ENCODE measurements around the gene SOX5.

The SOX5 gene

DNA sequence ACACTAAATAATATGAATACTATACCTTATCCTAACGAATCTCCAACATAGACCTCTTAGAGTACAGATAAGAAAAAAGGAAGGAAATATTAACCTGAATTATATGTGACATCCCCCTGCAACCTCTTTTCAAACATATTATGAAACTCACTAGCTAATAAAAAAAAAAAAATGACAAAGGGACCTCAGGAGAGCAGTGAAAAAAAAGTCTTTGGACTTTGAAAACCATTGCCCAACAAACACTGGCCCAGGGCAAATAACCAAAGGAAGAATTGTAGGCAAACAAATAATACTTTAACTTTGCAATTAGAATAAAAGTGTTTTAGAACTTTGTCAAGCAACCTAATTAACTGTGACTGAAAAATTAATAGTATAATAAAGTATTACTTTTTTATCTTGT is 7.7 kb downstream of the SOX5 start:
- peaks cover 24% of the 10 kb centered on the region for H3K4me1 ChIP-seq
- H3K4me3 ChIP-seq: no peak overlapping the region
- H3K27me3 ChIP-seq (ENCODE audit: low read depth): no peaks in the 10 kb centered on the region
- in situ Hi-C loops (cut with MboI; ENCODE audit: low sequenced_read_pairs): no loop called here
- no peaks in the 10 kb centered on the region for H3K9me3 ChIP-seq
- no peak for DNase-seq (ENCODE audit: low spot score in 2 of 2)
- H3K36me3 ChIP-seq (replicated peaks): no peaks in the 10 kb centered on the region

DNA sequence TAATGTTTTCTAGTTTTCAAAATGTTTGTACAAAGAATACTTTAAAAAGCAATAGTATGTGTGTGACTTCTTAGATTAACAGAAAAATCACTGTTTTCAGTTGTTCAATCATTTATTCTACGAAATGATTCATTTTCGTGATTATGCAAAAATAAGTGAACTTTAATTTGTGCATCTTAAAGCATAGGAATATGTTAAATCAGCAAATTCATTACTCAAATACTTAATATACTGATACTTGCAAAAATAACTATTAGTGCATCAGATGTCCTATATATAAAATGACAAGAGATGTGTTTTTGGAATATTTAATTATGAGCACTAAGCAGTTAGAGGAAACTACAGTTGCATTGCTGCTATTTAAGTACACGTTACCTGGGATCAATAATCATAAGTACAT is 11.0 kb downstream of the SOX5 start:
- no peaks in the 10 kb centered on the region for H3K36me3 ChIP-seq (replicated peaks)
- in situ Hi-C loops (cut with MboI; ENCODE audit: low sequenced_read_pairs): no loop called here
- no peak for DNase-seq (ENCODE audit: low spot score in 2 of 2)
- H3K9me3 ChIP-seq: no peaks in the 10 kb centered on the region
- no peaks in the 10 kb centered on the region for H3K27me3 ChIP-seq (ENCODE audit: low read depth)
- H3K4me3 ChIP-seq: no peak overlapping the region
- H3K4me1 ChIP-seq: no peaks in the 10 kb centered on the region

DNA sequence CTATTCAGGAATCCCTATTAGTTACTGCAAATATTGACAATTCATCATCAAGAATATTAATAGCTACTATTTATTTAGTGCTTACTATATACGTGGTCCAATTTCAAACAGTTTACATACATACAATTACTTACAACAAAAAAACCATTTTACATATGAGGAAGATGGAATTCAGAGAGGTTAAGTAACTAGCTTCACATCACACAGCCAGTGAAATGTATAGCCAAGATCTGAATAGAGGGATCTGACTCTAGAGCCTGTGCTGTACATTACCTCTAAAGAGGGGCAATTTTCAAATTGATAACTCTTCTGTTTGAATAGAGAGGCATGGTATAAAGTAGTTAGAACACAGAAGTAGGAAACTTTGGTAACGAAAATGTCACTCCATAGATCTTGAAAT is 18.3 kb downstream of the SOX5 start:
- no peaks in the 10 kb centered on the region for H3K9me3 ChIP-seq
- in situ Hi-C loops (cut with MboI; ENCODE audit: low sequenced_read_pairs): no loop called here
- no peak for DNase-seq (ENCODE audit: low spot score in 2 of 2)
- no peaks in the 10 kb centered on the region for H3K36me3 ChIP-seq (replicated peaks)
- H3K4me3 ChIP-seq: no peak overlapping the region
- no peaks in the 10 kb centered on the region for H3K4me1 ChIP-seq
- H3K27me3 ChIP-seq (ENCODE audit: low read depth): no peaks in the 10 kb centered on the region

DNA sequence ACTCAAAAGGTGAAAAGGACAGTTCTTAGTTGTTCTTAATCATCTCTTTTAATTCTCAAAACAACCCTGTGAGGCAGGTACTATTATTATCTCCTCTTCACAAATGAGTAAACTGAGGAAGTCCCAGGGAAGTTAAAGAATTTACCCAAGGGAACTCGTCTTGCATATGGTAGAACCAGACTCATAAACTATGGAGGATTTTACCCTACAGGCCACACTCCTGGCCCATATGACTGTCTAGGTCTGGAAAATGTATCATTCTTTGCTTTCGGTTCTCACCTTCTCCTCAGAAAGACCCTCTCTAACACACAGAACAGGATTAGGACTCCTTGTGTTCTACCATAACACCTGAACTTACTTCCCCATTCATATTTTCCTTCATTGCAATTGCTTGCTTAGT is 18.9 kb downstream of the SOX5 start:
- no peak overlapping the region for H3K4me3 ChIP-seq
- no peaks in the 10 kb centered on the region for H3K9me3 ChIP-seq
- in situ Hi-C loops (cut with MboI; ENCODE audit: low sequenced_read_pairs): no loop called here
- no peaks in the 10 kb centered on the region for H3K4me1 ChIP-seq
- no peaks in the 10 kb centered on the region for H3K36me3 ChIP-seq (replicated peaks)
- no peaks in the 10 kb centered on the region for H3K27me3 ChIP-seq (ENCODE audit: low read depth)
- DNase-seq (ENCODE audit: low spot score in 2 of 2): no peak

DNA sequence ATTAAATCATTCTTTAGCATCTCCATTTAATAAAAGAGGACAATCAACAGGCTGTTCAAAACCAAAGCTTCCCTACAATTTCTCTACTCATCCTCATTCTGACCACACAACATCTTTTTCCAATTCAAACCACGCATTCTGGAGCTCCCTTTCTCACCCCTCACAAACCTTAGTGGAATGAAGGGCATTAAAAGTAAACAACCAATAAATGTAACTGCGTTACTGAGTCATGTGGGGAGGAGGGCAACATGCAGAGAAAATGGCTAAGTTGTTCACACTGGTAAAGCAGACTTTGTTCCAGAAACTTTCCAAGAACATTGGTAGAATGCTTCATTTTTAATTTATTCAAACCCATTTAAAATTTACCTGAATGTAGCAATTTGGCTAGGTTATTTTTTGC is 19.6 kb downstream of the SOX5 start:
- in situ Hi-C loops (cut with MboI; ENCODE audit: low sequenced_read_pairs): no loop called here
- no peak overlapping the region for H3K4me3 ChIP-seq
- no peaks in the 10 kb centered on the region for H3K27me3 ChIP-seq (ENCODE audit: low read depth)
- H3K4me1 ChIP-seq: no peaks in the 10 kb centered on the region
- no peaks in the 10 kb centered on the region for H3K9me3 ChIP-seq
- DNase-seq (ENCODE audit: low spot score in 2 of 2): no peak
- no peaks in the 10 kb centered on the region for H3K36me3 ChIP-seq (replicated peaks)

DNA sequence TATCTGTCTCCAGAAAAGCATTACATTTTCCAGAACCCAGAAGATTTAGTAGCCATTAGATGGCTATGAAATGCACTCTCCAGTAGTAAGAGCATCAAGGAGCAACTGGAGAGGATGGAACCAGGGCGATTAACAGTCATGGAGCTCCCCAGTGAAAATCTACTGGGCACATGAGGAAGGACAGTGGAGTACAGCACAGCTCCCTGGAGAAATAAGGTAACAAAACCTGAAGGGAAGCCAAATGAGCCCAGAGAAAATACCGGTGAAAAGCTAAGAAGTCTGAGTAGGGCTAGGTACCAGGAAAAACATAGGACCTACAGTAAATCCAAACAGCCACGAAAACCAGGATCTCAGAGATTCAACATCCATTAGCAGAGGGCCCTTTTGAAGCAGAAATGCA is 21.6 kb downstream of the SOX5 start:
- Histone ChIP-seq H3K4me1 (no peaks in the 10 kb centered on the region), H3K27me3 (ENCODE audit: low read depth) (no peaks in the 10 kb centered on the region), H3K4me3 (no peak overlapping the region), H3K9me3 (no peaks in the 10 kb centered on the region), H3K36me3 (replicated peaks) (no peaks in the 10 kb centered on the region)
- DNase-seq (ENCODE audit: low spot score in 2 of 2): no peak
- in situ Hi-C loops (cut with MboI; ENCODE audit: low sequenced_read_pairs): no loop called here

DNA sequence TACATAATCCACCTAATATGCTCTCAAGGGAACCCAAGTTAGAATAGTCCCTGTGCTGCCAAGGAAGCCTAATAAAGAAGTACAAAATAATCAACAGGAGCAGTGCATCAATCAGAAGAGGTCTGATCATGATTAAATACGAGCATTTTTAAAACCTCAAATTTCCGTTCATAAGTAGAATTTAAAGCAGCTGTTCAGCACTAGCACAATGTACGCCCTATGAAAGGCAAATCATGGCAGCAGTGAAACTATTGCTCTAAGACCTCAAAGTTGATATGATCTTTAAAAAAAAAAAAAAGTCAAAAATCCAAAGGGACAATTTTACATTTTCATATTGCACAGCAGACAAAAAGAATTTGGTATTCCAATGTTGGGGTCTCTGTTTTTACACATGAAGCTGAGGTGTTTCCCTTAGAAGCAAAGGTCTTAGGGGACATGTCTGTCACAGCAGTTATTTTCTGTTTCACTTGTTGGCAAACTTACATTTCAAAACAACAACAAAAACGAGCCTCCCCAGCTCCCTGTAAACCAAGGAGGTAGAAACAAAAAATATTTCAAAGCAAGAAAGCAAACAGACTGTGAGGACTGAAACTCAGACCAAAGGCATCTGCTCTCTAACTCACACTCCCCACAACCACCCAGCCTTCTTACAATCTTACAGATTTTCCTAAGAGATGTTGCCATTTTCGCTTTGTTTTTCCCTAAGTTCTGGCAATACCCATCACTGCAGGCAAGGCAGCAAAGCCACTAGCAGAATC is 28.2 kb downstream of the SOX5 start:
- no peak for DNase-seq (ENCODE audit: low spot score in 2 of 2)
- in situ Hi-C loops (cut with MboI; ENCODE audit: low sequenced_read_pairs): no loop called here

DNA sequence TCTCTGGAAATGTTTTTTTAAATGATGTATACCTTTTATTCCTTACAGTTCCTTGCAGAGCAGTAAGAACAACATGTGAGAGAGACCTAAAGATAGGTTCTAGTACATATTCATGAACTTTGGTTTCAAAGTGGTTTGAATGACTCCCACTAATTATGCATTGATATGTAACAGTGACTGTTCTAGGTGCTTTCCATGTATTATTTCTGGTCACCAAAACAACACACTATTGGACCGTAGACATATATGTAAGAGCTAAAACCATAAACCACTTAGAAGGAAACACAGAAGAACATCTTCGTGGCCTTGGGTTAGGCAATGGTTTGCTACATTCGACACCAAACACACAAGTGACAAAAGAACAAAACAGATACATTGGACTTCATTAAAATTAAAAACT is 37.9 kb downstream of the SOX5 start:
- in situ Hi-C loops (cut with MboI; ENCODE audit: low sequenced_read_pairs): no loop called here
- no peak for DNase-seq (ENCODE audit: low spot score in 2 of 2)
- Histone ChIP-seq H3K9me3 (no peaks in the 10 kb centered on the region), H3K4me3 (no peak overlapping the region), H3K27me3 (ENCODE audit: low read depth) (no peaks in the 10 kb centered on the region), H3K36me3 (replicated peaks) (no peaks in the 10 kb centered on the region), H3K4me1 (peaks cover 8% of the 10 kb centered on the region)

More for the DNA sequence above, 28.2 kb downstream of the SOX5 start:
- no peaks in the 10 kb centered on the region for H3K9me3 ChIP-seq
- H3K36me3 ChIP-seq (replicated peaks): no peaks in the 10 kb centered on the region
- no peaks in the 10 kb centered on the region for H3K4me1 ChIP-seq
- H3K4me3 ChIP-seq: no peak overlapping the region
- H3K27me3 ChIP-seq (ENCODE audit: low read depth): no peaks in the 10 kb centered on the region

DNA sequence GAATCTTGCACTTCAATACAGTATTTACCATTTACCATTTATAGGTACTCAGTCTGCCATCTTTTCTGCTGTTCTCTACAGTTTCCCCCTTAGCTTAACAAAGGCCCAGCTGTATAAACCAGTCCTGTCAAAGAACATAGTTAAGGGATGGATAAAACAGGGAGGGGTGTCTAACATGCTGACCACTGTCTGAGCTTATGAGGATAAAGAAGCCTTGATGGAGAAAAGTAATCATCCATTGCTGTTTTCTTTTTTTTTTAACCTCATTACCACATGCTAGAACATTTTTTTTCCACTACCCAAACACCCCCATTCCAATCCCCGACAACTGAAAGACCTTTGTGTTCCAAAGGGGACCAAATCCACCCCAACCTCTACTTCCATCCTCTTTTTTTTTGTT is 39.9 kb downstream of the SOX5 start:
- no peaks in the 10 kb centered on the region for H3K27me3 ChIP-seq (ENCODE audit: low read depth)
- H3K4me3 ChIP-seq: no peak overlapping the region
- no peaks in the 10 kb centered on the region for H3K36me3 ChIP-seq (replicated peaks)
- DNase-seq (ENCODE audit: low spot score in 2 of 2): no peak
- peaks cover 18% of the 10 kb centered on the region for H3K4me1 ChIP-seq
- H3K9me3 ChIP-seq: no peaks in the 10 kb centered on the region
- in situ Hi-C loops (cut with MboI; ENCODE audit: low sequenced_read_pairs): no loop called here

DNA sequence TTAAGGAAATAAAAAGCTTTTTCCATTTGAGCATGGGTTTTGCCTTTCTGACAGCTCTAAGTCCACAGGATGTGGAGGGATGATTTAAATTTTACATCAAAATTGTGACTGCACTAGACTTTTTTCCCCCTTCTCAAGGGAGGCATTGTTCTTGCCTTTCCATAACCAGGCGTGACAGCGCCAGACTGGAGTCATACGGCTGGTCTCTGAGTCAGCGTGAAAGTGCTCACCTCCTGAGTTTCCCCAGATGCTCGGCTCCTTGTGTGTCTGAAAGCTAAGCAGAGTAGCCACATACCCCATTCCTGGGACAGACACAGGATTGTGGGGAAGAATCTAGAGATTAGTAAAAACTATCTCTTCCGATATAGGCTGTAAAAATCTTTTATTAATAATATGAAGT is 43.1 kb downstream of the SOX5 start:
- H3K27me3 ChIP-seq (ENCODE audit: low read depth): no peaks in the 10 kb centered on the region
- peak; percentile 62 to 64 for DNase-seq (ENCODE audit: low spot score in 2 of 2)
- no peak overlapping the region for H3K4me3 ChIP-seq
- H3K9me3 ChIP-seq: no peaks in the 10 kb centered on the region
- peaks cover 18% of the 10 kb centered on the region for H3K4me1 ChIP-seq
- H3K36me3 ChIP-seq (replicated peaks): no peaks in the 10 kb centered on the region
- in situ Hi-C loops (cut with MboI; ENCODE audit: low sequenced_read_pairs): no loop called here

DNA sequence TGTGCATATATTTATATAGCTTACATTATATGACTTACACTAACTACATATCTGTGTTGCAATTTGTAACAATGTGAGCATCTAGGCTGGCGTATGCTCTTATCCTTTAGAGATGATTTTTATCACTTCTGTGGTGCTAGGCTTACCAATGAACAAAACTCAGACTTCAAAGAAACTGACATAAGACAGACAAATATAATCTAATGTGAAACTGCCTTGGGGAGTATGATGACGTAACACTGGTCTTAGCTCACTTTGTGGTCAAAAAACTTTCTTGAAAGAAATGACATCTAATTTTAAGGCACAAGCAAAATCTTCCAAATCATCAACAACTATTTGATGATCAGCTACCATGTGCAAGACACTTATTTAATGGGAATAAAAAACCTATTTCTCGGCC is 50.0 kb downstream of the SOX5 start:
- no peak for DNase-seq (ENCODE audit: low spot score in 2 of 2)
- no peaks in the 10 kb centered on the region for H3K27me3 ChIP-seq (ENCODE audit: low read depth)
- in situ Hi-C loops (cut with MboI; ENCODE audit: low sequenced_read_pairs): no loop called here
- peaks cover 32% of the 10 kb centered on the region for H3K4me1 ChIP-seq
- H3K36me3 ChIP-seq (replicated peaks): no peaks in the 10 kb centered on the region
- no peak overlapping the region for H3K4me3 ChIP-seq
- no peaks in the 10 kb centered on the region for H3K9me3 ChIP-seq

DNA sequence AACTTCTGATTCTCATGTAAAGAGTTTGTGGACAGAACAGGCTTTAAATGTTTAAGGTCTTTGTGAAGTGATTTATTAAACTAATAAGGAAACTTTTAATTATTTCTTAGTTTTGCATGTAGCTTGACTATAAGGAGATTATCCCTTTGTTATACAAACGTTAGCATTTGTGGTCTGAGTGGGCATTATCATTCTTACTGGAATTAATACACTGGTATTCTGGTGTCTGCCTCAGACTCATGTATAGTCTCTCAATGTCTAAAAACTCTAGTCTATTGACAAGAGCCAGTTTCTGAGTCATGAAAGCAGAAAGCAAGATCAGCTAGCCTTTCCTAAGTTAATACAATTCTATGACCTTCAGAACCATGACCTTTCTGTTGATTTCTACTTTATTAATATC is 51.3 kb downstream of the SOX5 start:
- peak; percentile 19 to 87 for DNase-seq (ENCODE audit: low spot score in 2 of 2)
- in situ Hi-C loops (cut with MboI; ENCODE audit: low sequenced_read_pairs): no loop called here
- Histone ChIP-seq H3K36me3 (replicated peaks) (no peaks in the 10 kb centered on the region), H3K4me3 (no peak overlapping the region), H3K4me1 (peaks cover 32% of the 10 kb centered on the region), H3K27me3 (ENCODE audit: low read depth) (no peaks in the 10 kb centered on the region), H3K9me3 (no peaks in the 10 kb centered on the region)

DNA sequence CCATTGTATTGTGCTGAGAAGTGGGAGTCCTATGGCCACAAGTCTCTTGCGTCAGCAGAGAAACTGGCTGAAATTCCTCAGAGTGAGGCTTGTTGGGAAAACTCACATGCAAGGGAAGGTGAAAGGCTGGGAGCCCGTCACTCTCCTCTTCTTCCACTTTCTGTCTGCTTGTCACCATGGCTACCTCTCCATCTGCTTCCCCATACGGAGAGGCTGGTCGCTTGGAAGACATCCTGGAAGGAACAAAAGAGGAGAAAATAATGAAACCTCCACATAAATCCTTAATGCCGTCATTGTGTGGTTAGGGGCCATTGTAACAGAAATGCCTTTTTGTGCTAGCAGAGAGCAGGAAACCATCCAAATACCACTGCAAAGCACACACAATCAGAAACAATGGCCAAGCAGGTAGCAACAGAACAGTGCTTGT is 53.7 kb downstream of the SOX5 start:
- H3K27me3 ChIP-seq (ENCODE audit: low read depth): no peaks in the 10 kb centered on the region
- no peaks in the 10 kb centered on the region for H3K36me3 ChIP-seq (replicated peaks)
- peaks cover 35% of the 10 kb centered on the region for H3K4me1 ChIP-seq
- no peaks in the 10 kb centered on the region for H3K9me3 ChIP-seq
- no peak overlapping the region for H3K4me3 ChIP-seq
- DNase-seq (ENCODE audit: low spot score in 2 of 2): peak; percentile 90 to 99
- in situ Hi-C loops (cut with MboI; ENCODE audit: low sequenced_read_pairs): no loop called here

DNA sequence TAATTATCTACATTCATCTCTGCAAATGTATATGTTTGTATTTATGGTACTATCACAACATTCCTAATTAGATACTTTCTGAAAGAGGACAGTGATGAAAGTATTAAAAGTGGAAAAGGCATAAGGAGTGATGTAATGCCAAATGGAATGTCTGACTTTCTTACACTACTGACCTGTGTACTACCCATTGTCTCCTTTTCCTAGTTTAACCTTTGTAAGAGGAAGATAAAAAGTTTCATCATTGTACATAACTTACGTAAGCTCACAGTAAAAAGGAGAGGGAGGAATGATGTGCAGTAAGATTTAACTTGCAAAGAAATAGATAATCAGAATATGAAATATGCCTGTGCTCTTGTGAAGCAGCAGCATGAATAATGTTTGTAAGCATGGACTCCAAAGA is 55.9 kb downstream of the SOX5 start:
- no peaks in the 10 kb centered on the region for H3K36me3 ChIP-seq (replicated peaks)
- no peak for DNase-seq (ENCODE audit: low spot score in 2 of 2)
- H3K4me3 ChIP-seq: no peak overlapping the region
- in situ Hi-C loops (cut with MboI; ENCODE audit: low sequenced_read_pairs): no loop called here
- H3K4me1 ChIP-seq: peaks cover 41% of the 10 kb centered on the region
- no peaks in the 10 kb centered on the region for H3K27me3 ChIP-seq (ENCODE audit: low read depth)
- H3K9me3 ChIP-seq: no peaks in the 10 kb centered on the region

DNA sequence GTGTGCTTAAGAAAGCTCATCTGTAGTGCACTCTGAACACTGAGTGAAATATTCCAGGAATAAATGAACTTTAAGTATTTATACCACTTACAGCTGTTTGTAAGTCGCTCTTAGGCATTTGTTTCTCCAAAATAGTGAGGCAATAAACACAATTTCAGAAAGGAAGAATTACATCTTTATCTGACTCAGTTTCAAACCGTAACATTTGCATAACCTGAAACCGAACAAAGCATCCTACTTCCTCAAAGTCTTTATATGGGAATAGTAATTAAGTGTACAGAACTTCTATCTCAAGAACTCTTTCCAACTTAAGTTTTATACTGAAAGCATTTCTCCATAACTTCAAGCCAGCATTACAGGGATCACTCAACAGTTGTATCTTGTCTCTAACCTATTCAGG is 58.4 kb downstream of the SOX5 start:
- DNase-seq (ENCODE audit: low spot score in 2 of 2): no peak
- no peaks in the 10 kb centered on the region for H3K27me3 ChIP-seq (ENCODE audit: low read depth)
- H3K36me3 ChIP-seq (replicated peaks): no peaks in the 10 kb centered on the region
- H3K9me3 ChIP-seq: no peaks in the 10 kb centered on the region
- no peak overlapping the region for H3K4me3 ChIP-seq
- peaks cover 26% of the 10 kb centered on the region for H3K4me1 ChIP-seq
- in situ Hi-C loops (cut with MboI; ENCODE audit: low sequenced_read_pairs): no loop called here
